Keratinocyte (primary cell): ENCODE measurements around the gene ODF4. TPM values are rescaled to one million over a fixed set of nuclear protein-coding genes. Genes with fewer than 3 reads are reported as not detected.

Experiments used
- DNase-seq: peaks from one replicate; pipeline ENCODE4 v3.0.0-alpha.2; 2011; ENCODE audit warnings: low read depth, missing footprints, low spot score
- FAIRE-seq: peaks from 2 replicates; lab custom pipeline; 2011; peaks lifted over from hg19 to GRCh38; lab: Jason Lieb, UNC
- H2AFZ ChIP-seq: 2 replicates; pipeline ENCODE4 v1.6.0; 2012; ENCODE audit warnings: low read length, control low read depth, inconsistent platforms; ENCODE audit not compliant: control insufficient read depth
- H3K27ac ChIP-seq: 2 replicates; pipeline ENCODE4 v1.5.1; 2011; ENCODE audit warnings: low read length; ENCODE audit not compliant: control insufficient read depth, insufficient read depth
- H3K27me3 ChIP-seq: 3 replicates; pipeline ENCODE4 v1.6.0; 2011; ENCODE audit warnings: low read length; ENCODE audit not compliant: control insufficient read depth, insufficient read depth; ENCODE audit errors: extremely low read depth
- H3K36me3 ChIP-seq, 2 experiments: 2 replicates in 1 of 2; 3 replicates in 1 of 2; pipeline ENCODE4 v1.5.1; 2011; ENCODE audit warnings: low read length in 2 of 2, mild to moderate bottlenecking in 1 of 2; ENCODE audit not compliant: control insufficient read depth in 2 of 2, insufficient read depth in 2 of 2; ENCODE audit errors: extremely low read depth in 1 of 2
- H3K4me1 ChIP-seq: 3 replicates; pipeline ENCODE4 v1.5.1; 2011; ENCODE audit warnings: low read length; ENCODE audit not compliant: control insufficient read depth, insufficient read depth; ENCODE audit errors: extremely low read depth
- H3K4me2 ChIP-seq: 3 replicates; pipeline ENCODE4 v1.6.0; 2011; ENCODE audit warnings: low read depth, low read length; ENCODE audit not compliant: control insufficient read depth, insufficient read depth; ENCODE audit errors: extremely low read depth
- H3K4me3 ChIP-seq, 3 experiments: fragments of 200-600 bp in 1 of 3; sonication (generic) in 1 of 3; 2 replicates in 2 of 3; 3 replicates in 1 of 3; pipeline ENCODE4 v1.5.1; 2011 to 2016; ENCODE audit warnings: low read length in 3 of 3, mild to moderate bottlenecking in 3 of 3, control low read depth in 2 of 3, inconsistent platforms in 1 of 3, low read depth in 1 of 3, mixed read lengths in 1 of 3, mixed run types in 1 of 3, moderate library complexity in 1 of 3; ENCODE audit not compliant: control insufficient read depth in 2 of 3, insufficient read depth in 2 of 3; ENCODE audit errors: extremely low read depth in 1 of 3
- H3K79me2 ChIP-seq: 2 replicates; pipeline ENCODE4 v1.6.0; 2012; ENCODE audit warnings: low read length; ENCODE audit not compliant: control insufficient read depth, insufficient read depth
- H3K9ac ChIP-seq: 3 replicates; pipeline ENCODE4 v1.6.0; 2011; ENCODE audit warnings: low read length; ENCODE audit not compliant: control insufficient read depth, insufficient read depth; ENCODE audit errors: extremely low read depth
- H3K9me1 ChIP-seq: 3 replicates; pipeline ENCODE4 v1.6.0; 2011; ENCODE audit warnings: low read length; ENCODE audit not compliant: control insufficient read depth, insufficient read depth; ENCODE audit errors: extremely low read depth
- H3K9me3 ChIP-seq: 2 replicates; pipeline ENCODE4 v1.5.1; 2012; ENCODE audit warnings: low read depth, low read length; ENCODE audit not compliant: control insufficient read depth
- H4K20me1 ChIP-seq: 3 replicates; pipeline ENCODE4 v1.6.0; 2011; ENCODE audit warnings: low read length; ENCODE audit not compliant: control insufficient read depth, insufficient read depth; ENCODE audit errors: extremely low read depth
- EZH2 ChIP-seq: IDR thresholded peaks from one replicate; pipeline ENCODE4 v1.6.1; 2012; ENCODE audit warnings: inconsistent platforms, mild to moderate bottlenecking, low read length, moderate library complexity
- dilution Hi-C: fragments of 300-500 bp; cut with MboI; formaldehyde crosslinking; loops from one replicate; pipeline ENCODE4 v1.7.0; 2020; ENCODE audit warnings: low sequenced_read_pairs; ENCODE audit not compliant: extremely low pct_ligation_motif_present
- polyA plus RNA-seq, 5 experiments: library from polyadenylated mRNA; depleted of rRNA in 3 of 5; stranded (reverse) in 3 of 5; stranded (forward) in 1 of 5; unstranded in 1 of 5; fragments of >200 nt; gene quantifications; 1 replicate in 1 of 5; 2 replicates in 3 of 5; 3 replicates in 1 of 5; pipeline versions ENCODE4 v1.2.1 to v1.2.3, GENCODE V29; 2011 to 2012; ENCODE audit warnings: missing spikeins in 2 of 5, low read depth in 1 of 5, low replicate concordance in 1 of 5
- TF ChIP-seq, protein P1 (sequence below), 3 experiments: IDR thresholded peaks in 1 of 3; conservative IDR thresholded peaks in 1 of 3; optimal IDR thresholded peaks in 1 of 3; 2 replicates in 2 of 3; 3 replicates in 1 of 3; pipeline versions ENCODE3 to v1.5.1; 2011; ENCODE audit warnings: low read length in 3 of 3, mild to moderate bottlenecking in 3 of 3, moderate library complexity in 2 of 3, control low read depth in 1 of 3, inconsistent platforms in 1 of 3; ENCODE audit not compliant: insufficient read depth in 2 of 3; ENCODE audit errors: extremely low read depth in 1 of 3

ODF4 gene
- polyA plus RNA-seq, 1 donor (not counting 4 experiments of a cell fraction or from before 2014, with no cell fraction given), result not detected

DNA sequence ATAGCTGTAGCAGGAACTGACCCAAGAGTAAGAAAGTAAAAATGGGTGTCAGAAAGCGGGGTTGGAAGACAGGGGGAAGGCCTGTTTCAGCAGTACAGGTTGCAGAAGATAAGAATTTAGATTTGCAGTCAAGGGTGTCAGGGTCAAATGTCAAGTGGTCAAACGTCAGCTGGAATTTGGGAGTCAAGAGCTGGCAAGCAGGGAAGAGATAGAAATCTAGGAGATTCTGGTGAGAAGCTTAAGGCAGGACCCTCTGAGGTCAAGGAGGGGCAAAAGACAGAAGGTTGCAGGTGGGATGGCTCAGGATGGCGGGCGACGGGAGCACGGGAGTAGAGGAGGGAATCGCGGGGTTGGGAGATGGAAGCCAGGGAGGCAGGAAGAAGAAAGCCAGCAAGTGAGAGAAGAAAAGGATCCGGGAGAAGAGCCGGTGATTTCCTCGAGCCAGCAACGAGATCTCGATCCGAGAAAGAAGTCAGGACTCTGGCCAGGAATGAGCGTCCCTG, 44.8 kb upstream of the ODF4 start:
- peak overlapping the region; percentile 36 for H3K27ac ChIP-seq

DNA sequence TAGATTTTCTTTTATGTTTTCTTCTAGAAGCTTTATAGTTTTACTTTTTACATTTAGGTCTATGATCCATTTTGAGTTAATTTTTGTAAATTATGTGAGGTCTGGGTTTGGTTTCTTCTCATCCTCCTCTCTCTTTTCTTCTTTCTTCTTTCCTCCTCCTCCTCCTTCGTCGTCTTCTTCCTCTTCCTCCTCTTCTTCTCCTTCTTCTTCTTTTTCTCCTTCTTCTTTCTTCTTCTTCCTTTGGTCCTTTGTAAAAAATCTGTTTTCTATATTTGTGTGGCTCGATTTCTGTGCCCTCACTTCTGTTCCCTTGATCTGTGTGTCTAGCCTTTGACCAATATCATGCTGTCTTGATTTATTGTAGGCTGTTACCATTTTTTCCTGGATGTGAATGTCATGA, 39.4 kb upstream of the ODF4 start:
- no peaks in the 10 kb centered on the region for H3K36me3 ChIP-seq
- no peak overlapping the region for H3K9ac ChIP-seq
- H3K9me3 ChIP-seq, result no peaks in the 10 kb centered on the region
- FAIRE-seq, result no peak
- no peak overlapping the region for H3K4me2 ChIP-seq
- H2AFZ ChIP-seq, result no peak overlapping the region
- no peaks in the 10 kb centered on the region for H3K27me3 ChIP-seq
- H3K27ac ChIP-seq, result no peak overlapping the region
- H3K4me3 ChIP-seq, result no peak overlapping the region
- no peaks in the 10 kb centered on the region for H4K20me1 ChIP-seq
- no peaks in the 10 kb centered on the region for H3K79me2 ChIP-seq
- no peak for TF ChIP-seq EZH2
- TF ChIP-seq, protein P1, sequence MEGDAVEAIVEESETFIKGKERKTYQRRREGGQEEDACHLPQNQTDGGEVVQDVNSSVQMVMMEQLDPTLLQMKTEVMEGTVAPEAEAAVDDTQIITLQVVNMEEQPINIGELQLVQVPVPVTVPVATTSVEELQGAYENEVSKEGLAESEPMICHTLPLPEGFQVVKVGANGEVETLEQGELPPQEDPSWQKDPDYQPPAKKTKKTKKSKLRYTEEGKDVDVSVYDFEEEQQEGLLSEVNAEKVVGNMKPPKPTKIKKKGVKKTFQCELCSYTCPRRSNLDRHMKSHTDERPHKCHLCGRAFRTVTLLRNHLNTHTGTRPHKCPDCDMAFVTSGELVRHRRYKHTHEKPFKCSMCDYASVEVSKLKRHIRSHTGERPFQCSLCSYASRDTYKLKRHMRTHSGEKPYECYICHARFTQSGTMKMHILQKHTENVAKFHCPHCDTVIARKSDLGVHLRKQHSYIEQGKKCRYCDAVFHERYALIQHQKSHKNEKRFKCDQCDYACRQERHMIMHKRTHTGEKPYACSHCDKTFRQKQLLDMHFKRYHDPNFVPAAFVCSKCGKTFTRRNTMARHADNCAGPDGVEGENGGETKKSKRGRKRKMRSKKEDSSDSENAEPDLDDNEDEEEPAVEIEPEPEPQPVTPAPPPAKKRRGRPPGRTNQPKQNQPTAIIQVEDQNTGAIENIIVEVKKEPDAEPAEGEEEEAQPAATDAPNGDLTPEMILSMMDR (optimal IDR thresholded peaks at IDR 0.05 in 1 of 3, IDR thresholded peaks at IDR 0.05 in 1 of 3, conservative IDR thresholded peaks at IDR 0.05 in 1 of 3; ENCODE audit: extremely low read depth in 1 of 3, insufficient read depth in 2 of 3, low read length in 3 of 3), result no peak
- H3K9me1 ChIP-seq, result no peaks in the 10 kb centered on the region
- dilution Hi-C loops, result no loop called here
- DNase-seq, result no peak
- no peaks in the 10 kb centered on the region for H3K4me1 ChIP-seq

More for the DNA sequence above, 44.8 kb upstream of the ODF4 start:
- Histone ChIP-seq H4K20me1 (no peaks in the 10 kb centered on the region), H3K4me1 (peaks cover 2% of the 10 kb centered on the region), H3K27me3 (no peaks in the 10 kb centered on the region), H2AFZ (peak overlapping the region; percentile 75), H3K79me2 (no peaks in the 10 kb centered on the region), H3K4me3 (peak overlapping the region; percentile 57 to 76 (median 73)), H3K9ac (peak overlapping the region; percentile 66), H3K4me2 (peak overlapping the region; percentile 90), H3K9me1 (no peaks in the 10 kb centered on the region), H3K36me3 (no peaks in the 10 kb centered on the region), H3K9me3 (no peaks in the 10 kb centered on the region)
- TF ChIP-seq EZH2, result no peak
- TF ChIP-seq, protein P1 (optimal IDR thresholded peaks at IDR 0.05 in 1 of 3, IDR thresholded peaks at IDR 0.05 in 1 of 3, conservative IDR thresholded peaks at IDR 0.05 in 1 of 3; ENCODE audit: extremely low read depth in 1 of 3, insufficient read depth in 2 of 3, low read length in 3 of 3), result no peak
- dilution Hi-C loops, result no loop called here
- FAIRE-seq, result peak; percentile 34
- no peak for DNase-seq
